DMS153 treated with DMSO at 0.1 percent for 48 hours (cell line): ENCODE results near the gene TRIM36.

ENCODE experiments used
- DNase-seq: peaks from one replicate; lab custom pipeline; 2025; ENCODE audit not compliant: unreplicated experiment; lab: John Stamatoyannopoulos, UW

TRIM36 gene

GRCh38 chr5:115168829-115169486 lies 750 bp downstream of the TRIM36 start:
- DNase-seq, result no peak

- no peak for DNase-seq
These were observed 2.8 kb downstream of the TRIM36 start for GRCh38 chr5:115166744-115167393.

- DNase-seq, result no peak
These were observed 3.9 kb downstream of the TRIM36 start for GRCh38 chr5:115165790-115166189.

- DNase-seq, result no peak
These were observed 8.7 kb downstream of the TRIM36 start for GRCh38 chr5:115160975-115161475.

- DNase-seq, result no peak
These were observed 18.4 kb downstream of the TRIM36 start for GRCh38 chr5:115151208-115151805.

- no peak for DNase-seq
These were observed 19.2 kb downstream of the TRIM36 start for GRCh38 chr5:115150512-115150911.

GRCh38 chr5:115147052-115147451 lies 22.7 kb downstream of the TRIM36 start:
- no peak for DNase-seq

- no peak for DNase-seq
These were observed 33.4 kb downstream of the TRIM36 start for GRCh38 chr5:115136294-115136693.

- no peak for DNase-seq
These were observed 37.2 kb downstream of the TRIM36 start for GRCh38 chr5:115132465-115132864.

- no peak for DNase-seq
These were observed 43.4 kb downstream of the TRIM36 start for GRCh38 chr5:115126303-115126702.

GRCh38 chr5:115124741-115125140 lies 45.0 kb downstream of the TRIM36 start:
- DNase-seq, result no peak

- no peak for DNase-seq
These were observed 53.7 kb downstream of the TRIM36 start for GRCh38 chr5:115116001-115116400.

- DNase-seq, result no peak
These were observed 59.9 kb downstream of the TRIM36 start for GRCh38 chr5:115109840-115110239.

- DNase-seq, result no peak
These were observed 60.4 kb downstream of the TRIM36 start for GRCh38 chr5:115109356-115109755.

GRCh38 chr5:115100319-115100955 lies 69.3 kb downstream of the TRIM36 start:
- DNase-seq, result no peak

GRCh38 chr5:115098041-115098702 lies 71.5 kb downstream of the TRIM36 start:
- no peak for DNase-seq

- DNase-seq, result no peak
These were observed 72.5 kb downstream of the TRIM36 start for GRCh38 chr5:115097236-115097635.

GRCh38 chr5:115096034-115096769 lies 73.5 kb downstream of the TRIM36 start:
- no peak for DNase-seq

- no peak for DNase-seq
These were observed 81.8 kb downstream of the TRIM36 start for GRCh38 chr5:115087951-115088350.

- DNase-seq, result no peak
These were observed 83.2 kb downstream of the TRIM36 start for GRCh38 chr5:115086473-115086872.
